Urinary bladder (tissue), 4 donors: ENCODE results near the gene PCDHA1. TPM values are rescaled to one million over a fixed set of nuclear protein-coding genes. Genes with fewer than 3 reads are reported as not detected.
"Not testable (repeated sequence)": the region's sequence is repeated elsewhere in the genome, so short reads cannot be mapped to it uniquely, and the experiment has no call there.

Experiments used
- DNase-seq: peaks from one replicate; pipeline ENCODE4 v3.0.0-alpha.2; 2015; ENCODE audit errors: extremely low spot score
- H3K27ac ChIP-seq: one replicate; pipeline ENCODE4 v1.5.1; 2013; ENCODE audit warnings: low read depth, mild to moderate bottlenecking, moderate library complexity
- H3K36me3 ChIP-seq: one replicate; pipeline ENCODE4 v1.6.1; 2013; ENCODE audit warnings: mild to moderate bottlenecking, moderate library complexity; ENCODE audit not compliant: insufficient read depth
- H3K4me1 ChIP-seq: one replicate; pipeline ENCODE4 v1.6.1; 2013; ENCODE audit warnings: mild to moderate bottlenecking, moderate library complexity; ENCODE audit not compliant: insufficient read depth
- H3K4me3 ChIP-seq: one replicate; pipeline ENCODE4 v1.5.1; 2013; ENCODE audit warnings: low read depth, low read length
- WGBS: extraction: QIAGEN DNeasy Blood & Tissue Kit; methylation state at CpG from one replicate; pipeline ENCODE4 v1.1.7; 2013; 5-methylcytosine and 5-hydroxymethylcytosine counted together
- polyA plus RNA-seq: library from polyadenylated mRNA; stranded (reverse); fragments of 200-250 nt; gene quantifications from one replicate; pipeline ENCODE4 v1.2.3, GENCODE V29; 2013
- total RNA-seq: library from RNA; depleted of rRNA; stranded (reverse); fragments of >200 nt; gene quantifications from one replicate; pipeline ENCODE4 v1.2.3, GENCODE V29; 2014
- donor health status: healthy with polysubstance abuse.
- donor health status: healthy.

The PCDHA1 gene
- total and polyA plus RNA-seq, 2 donors = 0.03 to 0.21 TPM

DNA sequence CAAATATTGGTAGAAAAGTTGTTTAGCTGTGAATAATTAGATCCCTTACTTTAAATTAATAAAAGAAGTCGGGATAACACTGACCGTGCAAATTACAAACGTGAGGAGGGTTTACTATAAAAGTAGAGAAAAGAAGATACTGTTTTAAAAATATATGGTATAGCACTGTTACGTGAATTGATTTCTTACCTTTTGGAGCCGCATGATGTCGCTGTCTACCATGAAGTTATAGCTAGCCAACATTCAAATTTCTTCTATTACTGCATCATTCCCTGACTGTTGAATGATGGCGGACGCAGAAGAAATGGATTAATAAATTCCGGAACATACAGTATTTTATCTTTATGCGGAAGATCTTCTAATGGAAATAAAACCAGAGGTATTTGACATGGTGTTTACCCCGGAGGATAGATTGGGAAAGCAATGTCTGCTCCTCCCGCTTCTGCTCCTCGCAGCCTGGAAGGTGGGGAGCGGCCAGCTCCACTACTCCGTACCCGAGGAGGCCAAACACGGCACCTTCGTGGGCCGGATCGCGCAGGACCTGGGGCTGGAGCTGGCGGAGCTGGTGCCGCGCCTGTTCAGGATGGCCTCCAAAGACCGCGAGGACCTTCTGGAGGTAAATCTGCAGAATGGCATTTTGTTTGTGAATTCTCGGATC lies 41.9 kb downstream of the PCDHA1 start, which contains the start of gene PCDHA6:
PCDHA6 (plus strand) TSS at position 257 of the 658 bp plus-strand sequence; CDS start at position 389, 132 bp downstream.
- Histone ChIP-seq H3K4me1 (no peaks in the 10 kb centered on the region), H3K36me3 (no peaks in the 10 kb centered on the region), H3K4me3 (no peak within 1 kb of the TSS), H3K27ac (no peak within 1 kb of the TSS)
- no peak for DNase-seq
- WGBS = 14% methylated on average over 27 of the region's 27 CpGs

DNA sequence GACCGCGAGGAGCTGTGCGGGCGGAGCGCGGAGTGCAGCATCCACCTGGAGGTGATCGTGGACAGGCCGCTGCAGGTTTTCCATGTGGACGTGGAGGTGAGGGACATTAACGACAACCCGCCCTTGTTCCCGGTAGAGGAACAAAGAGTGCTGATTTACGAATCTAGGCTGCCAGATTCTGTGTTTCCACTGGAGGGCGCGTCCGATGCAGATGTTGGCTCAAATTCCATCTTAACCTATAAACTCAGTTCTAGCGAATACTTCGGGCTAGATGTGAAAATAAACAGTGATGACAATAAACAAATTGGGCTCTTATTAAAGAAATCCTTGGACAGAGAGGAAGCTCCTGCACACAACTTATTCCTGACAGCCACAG lies 42.4 kb downstream of the PCDHA1 start:
- no peak for DNase-seq
- Histone ChIP-seq H3K4me1 (no peaks in the 10 kb centered on the region), H3K27ac (no peak overlapping the region), H3K4me3 (no peak overlapping the region), H3K36me3 (no peaks in the 10 kb centered on the region)
- WGBS = 18% methylated on average over 18 of the region's 18 CpGs

DNA sequence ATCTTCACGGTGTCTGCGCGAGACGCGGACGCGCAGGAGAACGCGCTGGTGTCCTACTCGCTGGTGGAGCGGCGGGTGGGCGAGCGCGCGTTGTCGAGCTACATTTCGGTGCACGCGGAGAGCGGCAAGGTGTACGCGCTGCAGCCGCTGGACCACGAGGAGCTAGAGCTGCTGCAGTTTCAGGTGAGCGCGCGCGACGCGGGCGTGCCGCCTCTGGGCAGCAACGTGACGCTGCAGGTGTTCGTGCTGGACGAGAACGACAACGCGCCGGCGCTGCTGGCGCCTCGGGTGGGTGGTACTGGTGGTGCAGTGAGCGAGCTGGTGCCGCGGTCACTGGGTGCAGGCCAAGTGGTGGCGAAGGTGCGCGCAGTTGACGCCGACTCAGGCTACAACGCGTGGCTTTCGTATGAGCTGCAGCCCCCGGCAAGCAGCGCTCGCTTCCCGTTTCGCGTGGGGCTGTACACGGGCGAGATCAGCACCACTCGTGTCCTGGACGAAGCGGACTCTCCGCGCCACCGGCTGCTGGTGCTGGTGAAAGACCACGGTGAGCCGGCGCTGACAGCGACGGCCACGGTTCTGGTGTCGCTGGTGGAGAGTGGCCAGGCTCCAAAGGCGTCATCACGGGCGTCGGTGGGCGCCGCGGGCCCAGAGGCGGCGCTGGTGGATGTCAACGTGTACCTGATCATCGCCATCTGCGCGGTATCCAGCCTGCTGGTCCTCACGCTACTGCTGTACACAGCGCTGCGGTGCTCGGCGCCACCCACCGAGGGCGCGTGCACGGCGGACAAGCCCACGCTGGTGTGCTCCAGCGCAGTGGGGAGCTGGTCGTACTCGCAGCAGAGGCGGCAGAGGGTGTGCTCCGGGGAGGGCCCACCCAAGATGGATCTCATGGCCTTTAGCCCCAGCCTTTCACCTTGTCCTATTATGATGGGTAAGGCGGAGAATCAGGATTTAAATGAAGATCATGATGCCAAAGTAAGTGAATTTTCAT lies 43.9 kb downstream of the PCDHA1 start:
- H3K4me3 ChIP-seq, H3K27ac ChIP-seq, DNase-seq, H3K4me1 ChIP-seq, H3K36me3 ChIP-seq: not testable (repeated sequence)
- WGBS = 43% methylated on average over 106 of the region's 106 CpGs

DNA sequence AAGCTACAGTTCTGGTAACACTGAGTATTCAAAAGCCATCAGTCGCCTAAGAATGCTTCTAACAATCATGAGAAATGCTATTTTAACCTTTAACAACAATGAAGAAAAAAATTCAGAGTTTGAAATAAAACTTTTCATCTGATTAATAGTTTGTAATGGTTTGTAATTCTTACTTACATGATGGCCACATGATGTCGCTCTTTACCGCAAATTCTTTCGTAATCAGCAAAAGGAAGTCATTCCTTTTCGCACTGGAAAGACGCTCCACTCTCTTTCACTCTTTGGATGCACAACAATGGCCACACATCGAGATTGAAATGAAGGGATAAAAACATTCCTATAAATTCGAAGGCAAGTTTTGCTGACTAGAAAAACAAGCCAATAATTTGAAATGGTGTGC lies 48.1 kb downstream of the PCDHA1 start, which contains the start of gene PCDHA7:
PCDHA7 (plus strand) TSS at position 277 of the 400 bp plus-strand sequence; CDS start at position 392, 115 bp downstream.
- DNase-seq = no peak
- Histone ChIP-seq H3K27ac (no peak within 1 kb of the TSS), H3K4me3 (no peak within 1 kb of the TSS), H3K4me1 (no peaks in the 10 kb centered on the region), H3K36me3 (no peaks in the 10 kb centered on the region)
- WGBS = 10% methylated on average over 8 of the region's 8 CpGs

DNA sequence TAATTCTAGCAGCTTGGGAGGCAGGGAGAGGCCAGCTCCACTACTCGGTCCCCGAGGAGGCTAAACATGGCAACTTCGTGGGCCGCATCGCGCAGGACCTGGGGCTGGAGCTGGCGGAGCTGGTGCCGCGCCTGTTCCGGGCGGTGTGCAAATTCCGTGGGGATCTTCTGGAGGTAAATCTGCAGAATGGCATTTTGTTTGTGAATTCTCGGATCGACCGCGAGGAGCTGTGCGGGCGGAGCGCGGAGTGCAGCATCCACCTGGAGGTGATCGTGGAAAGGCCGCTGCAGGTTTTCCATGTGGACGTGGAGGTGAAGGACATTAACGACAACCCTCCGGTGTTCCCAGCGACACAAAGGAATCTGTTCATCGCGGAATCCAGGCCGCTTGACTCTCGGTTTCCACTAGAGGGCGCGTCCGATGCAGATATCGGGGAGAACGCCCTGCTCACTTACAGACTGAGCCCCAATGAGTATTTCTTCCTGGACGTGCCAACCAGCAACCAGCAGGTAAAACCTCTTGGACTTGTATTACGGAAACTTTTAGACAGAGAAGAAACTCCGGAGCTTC lies 48.6 kb downstream of the PCDHA1 start:
- 22% methylated on average over 26 of the region's 38 CpGs for WGBS

DNA sequence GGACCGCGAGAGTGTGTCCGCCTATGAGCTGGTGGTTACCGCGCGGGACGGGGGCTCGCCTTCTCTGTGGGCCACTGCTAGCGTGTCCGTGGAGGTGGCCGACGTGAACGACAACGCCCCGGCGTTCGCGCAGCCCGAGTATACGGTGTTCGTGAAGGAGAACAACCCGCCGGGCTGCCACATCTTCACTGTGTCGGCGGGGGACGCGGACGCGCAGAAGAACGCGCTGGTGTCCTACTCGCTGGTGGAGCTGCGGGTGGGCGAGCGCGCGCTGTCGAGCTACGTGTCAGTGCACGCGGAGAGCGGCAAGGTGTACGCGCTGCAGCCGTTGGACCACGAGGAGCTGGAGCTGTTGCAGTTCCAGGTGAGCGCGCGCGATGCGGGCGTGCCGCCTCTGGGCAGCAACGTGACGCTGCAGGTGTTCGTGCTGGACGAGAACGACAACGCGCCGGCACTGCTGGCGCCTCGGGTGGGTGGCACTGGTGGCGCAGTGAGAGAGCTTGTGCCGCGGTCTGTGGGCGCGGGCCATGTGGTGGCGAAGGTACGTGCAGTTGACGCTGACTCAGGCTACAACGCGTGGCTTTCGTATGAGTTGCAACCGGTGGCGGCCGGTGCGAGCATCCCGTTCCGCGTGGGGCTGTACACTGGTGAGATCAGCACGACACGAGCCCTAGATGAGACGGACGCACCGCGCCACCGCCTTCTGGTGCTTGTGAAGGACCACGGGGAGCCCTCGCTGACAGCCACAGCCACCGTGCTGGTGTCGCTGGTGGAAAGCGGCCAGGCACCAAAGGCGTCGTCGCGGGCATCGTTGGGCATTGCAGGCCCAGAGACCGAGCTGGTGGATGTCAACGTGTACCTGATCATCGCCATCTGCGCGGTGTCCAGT lies 49.9 kb downstream of the PCDHA1 start:
- WGBS = 44% methylated on average over 103 of the region's 103 CpGs
- Histone ChIP-seq H3K4me3 (no peak overlapping the region), H3K4me1 (no peaks in the 10 kb centered on the region), H3K27ac (no peak overlapping the region), H3K36me3 (no peaks in the 10 kb centered on the region)
- no peak for DNase-seq

More for the DNA sequence above, 48.6 kb downstream of the PCDHA1 start:
- not testable (repeated sequence) for H3K4me1 ChIP-seq, DNase-seq, H3K4me3 ChIP-seq, H3K36me3 ChIP-seq, H3K27ac ChIP-seq

DNA sequence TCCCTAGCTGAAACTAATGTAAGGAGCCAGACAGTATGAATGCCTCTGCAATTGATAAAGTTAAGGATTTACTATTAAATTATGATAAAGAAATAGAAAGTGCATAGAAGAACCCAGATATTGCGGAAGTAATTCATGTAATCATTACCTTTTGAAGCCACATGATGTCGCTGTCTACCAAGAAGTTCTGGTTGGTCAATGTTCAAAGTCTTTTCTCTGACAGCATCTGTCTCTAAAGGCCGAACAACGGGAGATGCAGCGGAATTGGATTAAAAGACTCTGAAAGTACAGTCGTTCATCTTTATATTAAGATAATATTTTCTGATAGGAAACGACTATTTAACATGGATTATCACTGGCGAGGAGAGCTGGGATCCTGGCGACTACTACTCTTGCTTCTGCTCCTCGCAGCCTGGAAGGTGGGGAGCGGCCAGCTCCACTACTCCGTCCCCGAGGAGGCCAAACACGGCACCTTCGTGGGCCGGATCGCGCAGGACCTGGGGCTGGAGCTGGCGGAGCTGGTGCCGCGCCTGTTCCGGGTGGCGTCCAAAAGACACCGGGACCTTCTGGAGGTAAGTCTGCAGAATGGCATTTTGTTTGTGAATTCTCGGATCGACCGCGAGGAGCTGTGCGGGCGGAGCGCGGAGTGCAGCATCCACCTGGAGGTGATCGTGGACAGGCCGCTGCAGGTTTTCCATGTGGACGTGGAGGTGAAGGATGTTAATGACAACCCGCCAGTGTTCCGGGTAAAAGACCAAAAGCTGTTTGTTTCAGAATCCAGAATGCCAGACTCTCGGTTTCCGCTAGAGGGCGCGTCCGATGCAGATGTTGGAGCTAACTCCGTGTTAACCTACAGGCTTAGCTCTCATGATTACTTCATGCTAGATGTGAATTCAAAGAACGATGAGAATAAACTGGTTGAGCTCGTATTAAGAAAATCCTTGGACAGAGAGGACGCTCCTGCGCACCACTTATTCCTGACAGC lies 55.3 kb downstream of the PCDHA1 start, which contains the start of gene PCDHA8:
PCDHA8 (plus strand) TSS at position 210 of the 985 bp plus-strand sequence; CDS start at position 345, 135 bp downstream.
- DNase-seq = no peak
- no peak within 1 kb of the TSS for H3K27ac ChIP-seq
- H3K36me3 ChIP-seq = no peaks in the 10 kb centered on the region
- WGBS = 20% methylated on average over 47 of the region's 47 CpGs
- H3K4me1 ChIP-seq = no peaks in the 10 kb centered on the region
- H3K4me3 ChIP-seq = no peak within 1 kb of the TSS

DNA sequence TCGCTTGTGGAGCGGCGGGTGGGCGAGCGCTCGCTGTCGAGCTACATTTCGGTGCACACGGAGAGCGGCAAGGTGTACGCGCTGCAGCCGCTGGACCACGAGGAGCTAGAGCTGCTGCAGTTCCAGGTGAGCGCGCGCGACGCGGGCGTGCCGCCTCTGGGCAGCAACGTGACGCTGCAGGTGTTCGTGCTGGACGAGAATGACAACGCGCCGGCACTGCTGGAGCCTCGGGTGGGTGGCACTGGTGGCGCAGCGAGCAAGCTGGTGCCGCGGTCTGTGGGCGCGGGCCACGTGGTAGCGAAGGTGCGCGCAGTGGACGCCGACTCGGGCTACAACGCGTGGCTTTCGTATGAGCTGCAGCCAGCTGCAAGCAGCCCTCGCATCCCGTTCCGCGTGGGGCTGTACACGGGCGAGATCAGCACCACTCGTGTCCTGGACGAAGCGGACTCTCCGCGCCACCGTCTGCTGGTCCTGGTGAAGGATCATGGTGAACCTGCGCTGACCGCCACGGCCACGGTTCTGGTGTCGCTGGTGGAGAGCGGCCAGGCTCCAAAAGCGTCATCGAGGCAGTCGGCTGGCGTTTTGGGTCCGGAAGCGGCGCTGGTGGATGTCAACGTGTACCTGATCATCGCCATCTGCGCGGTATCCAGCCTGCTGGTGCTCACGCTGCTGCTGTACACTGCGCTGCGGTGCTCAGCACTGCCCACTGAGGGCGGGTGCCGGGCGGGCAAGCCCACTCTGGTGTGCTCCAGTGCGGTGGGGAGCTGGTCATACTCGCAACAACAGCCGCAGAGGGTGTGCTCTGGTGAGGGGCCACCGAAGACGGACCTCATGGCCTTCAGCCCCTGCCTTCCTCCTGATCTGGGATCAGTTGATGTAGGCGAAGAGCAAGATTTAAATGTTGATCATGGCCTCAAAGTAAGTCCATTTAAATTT lies 57.1 kb downstream of the PCDHA1 start:
- H3K27ac ChIP-seq = no peak overlapping the region
- DNase-seq = no peak

DNA sequence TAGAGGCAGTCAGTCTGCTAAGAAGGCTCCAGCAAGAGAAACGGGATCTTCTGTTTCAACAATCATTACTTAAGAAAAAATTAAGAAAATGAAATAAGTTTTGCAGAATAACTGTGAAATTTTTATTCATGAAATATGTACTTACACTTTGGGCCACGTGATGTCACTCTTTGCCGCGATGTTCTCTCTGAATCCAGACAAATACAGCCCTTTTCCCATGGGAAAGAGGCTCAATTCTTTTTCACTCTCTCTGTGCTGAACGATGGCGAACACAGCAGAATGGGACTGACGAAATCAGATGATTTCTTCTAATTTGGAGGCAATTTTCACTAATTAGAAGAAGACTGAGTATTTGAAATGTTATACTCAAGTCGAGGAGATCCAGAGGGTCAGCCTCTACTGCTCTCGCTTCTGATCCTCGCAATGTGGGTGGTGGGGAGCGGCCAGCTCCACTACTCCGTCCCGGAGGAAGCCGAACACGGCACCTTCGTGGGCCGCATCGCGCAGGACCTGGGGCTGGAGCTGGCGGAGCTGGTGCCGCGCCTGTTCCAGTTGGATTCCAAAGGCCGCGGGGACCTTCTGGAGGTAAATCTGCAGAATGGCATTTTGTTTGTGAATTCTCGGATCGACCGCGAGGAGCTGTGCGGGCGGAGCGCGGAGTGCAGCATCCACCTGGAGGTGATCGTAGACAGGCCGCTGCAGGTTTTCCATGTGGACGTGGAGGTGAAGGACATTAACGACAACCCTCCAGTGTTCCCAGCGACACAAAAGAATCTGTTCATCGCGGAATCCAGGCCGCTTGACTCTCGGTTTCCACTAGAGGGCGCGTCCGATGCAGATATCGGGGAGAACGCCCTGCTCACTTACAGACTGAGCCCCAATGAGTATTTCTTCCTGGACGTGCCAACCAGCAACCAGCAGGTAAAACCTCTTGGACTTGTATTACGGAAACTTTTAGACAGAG lies 62.5 kb downstream of the PCDHA1 start, which contains the start of gene PCDHA9:
PCDHA9 (plus strand) TSS at position 244 of the 964 bp plus-strand sequence; CDS start at position 358, 114 bp downstream.
- H3K4me3 ChIP-seq = not testable (repeated sequence)

More for the DNA sequence above, 57.1 kb downstream of the PCDHA1 start:
- no peak overlapping the region for H3K4me3 ChIP-seq
- H3K36me3 ChIP-seq = no peaks in the 10 kb centered on the region
- WGBS = 47% methylated on average over 86 of the region's 87 CpGs
- H3K4me1 ChIP-seq = no peaks in the 10 kb centered on the region

More for the DNA sequence above, 62.5 kb downstream of the PCDHA1 start, which contains the start of gene PCDHA9:
- not testable (repeated sequence) for DNase-seq, H3K27ac ChIP-seq, H3K36me3 ChIP-seq, H3K4me1 ChIP-seq
- WGBS = 19% methylated on average over 46 of the region's 48 CpGs
